ENCODE results near the gene CMSS1.

DNA sequence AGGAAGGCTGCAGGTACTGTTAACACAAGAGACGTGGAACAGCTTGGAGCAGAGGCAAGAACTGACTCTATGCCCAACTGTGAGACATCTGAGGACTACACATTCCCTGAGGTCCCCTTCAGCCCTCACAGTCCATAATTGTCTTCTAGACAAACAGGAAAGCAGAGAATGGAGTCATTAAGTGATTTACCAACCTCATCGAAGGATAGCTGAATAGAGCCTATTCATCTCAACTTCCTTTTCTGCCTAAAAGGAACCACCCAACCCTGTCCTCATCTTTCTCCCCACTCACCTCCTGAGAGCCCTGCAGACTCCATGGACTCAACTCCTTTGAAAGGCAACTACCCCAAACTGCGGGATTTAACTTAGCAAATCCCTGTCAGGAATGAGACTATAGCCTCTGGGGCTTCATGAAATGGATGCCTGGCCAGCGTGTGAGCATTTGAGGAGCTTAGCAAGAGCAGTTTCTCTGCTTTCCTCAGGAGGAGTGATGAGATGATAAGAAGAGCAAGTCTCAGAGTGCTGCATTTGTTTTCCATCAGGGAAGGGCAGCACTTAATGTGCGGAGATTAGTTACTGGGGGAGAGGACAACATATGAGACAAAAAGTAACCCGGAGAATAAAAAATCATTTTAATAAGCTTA is 358.1 kb downstream of the CMSS1 start:
- no peak for TF ChIP-seq SUZ12 (IDR thresholded peaks at IDR 0.05; ENCODE audit: extremely low read depth, insufficient read depth, insufficient read length)
- no peak for TF ChIP-seq YY1 (IDR thresholded peaks at IDR 0.05; ENCODE audit: insufficient read depth, insufficient read length)
- no peak for TF ChIP-seq ZNF274 (IDR thresholded peaks at IDR 0.05; ENCODE audit: low read depth, low read length)
